ENCODE measurements around the gene KRT14. TPM values are rescaled to one million over a fixed set of nuclear protein-coding genes. Genes with fewer than 3 reads are reported as not detected.

KRT14 gene
- total RNA-seq, 4 donors from 2014 or later: 0.52 to 0.90 TPM; not detected in 2

GRCh38 chr17:41602524-41602923 is 15.8 kb upstream of the KRT14 start:
- intact Hi-C loops (cut with DNase I; ENCODE audit: low total_unique reads): no loop called here
- DNase-seq: no peak

GRCh38 chr17:41600318-41600717 is 13.6 kb upstream of the KRT14 start:
- Histone ChIP-seq H3K36me3 (no peaks in the 10 kb centered on the region), H3K4me1 (no peaks in the 10 kb centered on the region), H3K27ac (no peak overlapping the region), H3K9me3 (no peaks in the 10 kb centered on the region), H3K27me3 (no peaks in the 10 kb centered on the region), H3K4me3 (no peak overlapping the region)
- TF ChIP-seq POLR2A (IDR thresholded peaks at IDR 0.05): no peak
- no peak for TF ChIP-seq CTCF (IDR thresholded peaks at IDR 0.05)
- intact Hi-C loops (cut with DNase I; ENCODE audit: low total_unique reads): no loop called here
- no peak for DNase-seq

More at GRCh38 chr17:41602524-41602923, 15.8 kb upstream of the KRT14 start:
- no peaks in the 10 kb centered on the region for H3K36me3 ChIP-seq
- TF ChIP-seq POLR2A (IDR thresholded peaks at IDR 0.05) (no peak), CTCF (IDR thresholded peaks at IDR 0.05) (no peak)
- H3K9me3 ChIP-seq: peaks cover 0 to 9% of the 10 kb centered on the region in 2 donors
- no peak overlapping the region for H3K27ac ChIP-seq
- no peak overlapping the region for H3K4me3 ChIP-seq
- no peaks in the 10 kb centered on the region for H3K4me1 ChIP-seq
- H3K27me3 ChIP-seq: no peaks in the 10 kb centered on the region

DNA sequence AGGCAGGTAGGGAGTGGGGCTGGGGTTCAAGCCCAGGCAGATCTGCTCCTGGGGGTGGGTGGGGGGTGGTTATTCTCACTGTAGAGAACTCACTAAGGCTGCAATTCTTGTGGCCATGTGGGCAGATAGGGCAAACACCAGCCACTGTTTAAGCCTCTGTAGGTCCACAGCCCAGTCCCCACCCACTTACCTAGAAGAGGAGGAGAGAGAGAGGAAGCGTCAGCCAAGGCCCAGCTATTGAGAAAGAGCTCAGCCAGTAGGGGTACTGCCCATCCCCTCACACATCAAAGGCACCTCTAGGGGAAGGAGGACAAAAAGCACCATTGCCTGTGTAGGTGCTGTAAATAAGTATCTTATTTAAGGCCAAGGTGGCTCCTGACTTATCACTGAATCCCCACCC is 13.0 kb upstream of the KRT14 start:
- Histone ChIP-seq H3K4me1 (no peaks in the 10 kb centered on the region), H3K27ac (no peak overlapping the region), H3K36me3 (no peaks in the 10 kb centered on the region), H3K9me3 (no peaks in the 10 kb centered on the region), H3K27me3 (no peaks in the 10 kb centered on the region), H3K4me3 (no peak overlapping the region)
- DNase-seq: no peak
- no peak for TF ChIP-seq CTCF (IDR thresholded peaks at IDR 0.05)
- TF ChIP-seq POLR2A (IDR thresholded peaks at IDR 0.05): no peak
- intact Hi-C loops (cut with DNase I; ENCODE audit: low total_unique reads): no loop called here

GRCh38 chr17:41595585-41595984 is 8.9 kb upstream of the KRT14 start:
- H3K4me1 ChIP-seq: no peaks in the 10 kb centered on the region
- H3K9me3 ChIP-seq: no peaks in the 10 kb centered on the region
- intact Hi-C loops (cut with DNase I; ENCODE audit: low total_unique reads): no loop called here
- no peaks in the 10 kb centered on the region for H3K27me3 ChIP-seq
- TF ChIP-seq POLR2A (IDR thresholded peaks at IDR 0.05): no peak
- no peak for TF ChIP-seq CTCF (IDR thresholded peaks at IDR 0.05)
- H3K36me3 ChIP-seq: no peaks in the 10 kb centered on the region
- DNase-seq: no peak
- H3K4me3 ChIP-seq: no peak overlapping the region
- no peak overlapping the region for H3K27ac ChIP-seq

DNA sequence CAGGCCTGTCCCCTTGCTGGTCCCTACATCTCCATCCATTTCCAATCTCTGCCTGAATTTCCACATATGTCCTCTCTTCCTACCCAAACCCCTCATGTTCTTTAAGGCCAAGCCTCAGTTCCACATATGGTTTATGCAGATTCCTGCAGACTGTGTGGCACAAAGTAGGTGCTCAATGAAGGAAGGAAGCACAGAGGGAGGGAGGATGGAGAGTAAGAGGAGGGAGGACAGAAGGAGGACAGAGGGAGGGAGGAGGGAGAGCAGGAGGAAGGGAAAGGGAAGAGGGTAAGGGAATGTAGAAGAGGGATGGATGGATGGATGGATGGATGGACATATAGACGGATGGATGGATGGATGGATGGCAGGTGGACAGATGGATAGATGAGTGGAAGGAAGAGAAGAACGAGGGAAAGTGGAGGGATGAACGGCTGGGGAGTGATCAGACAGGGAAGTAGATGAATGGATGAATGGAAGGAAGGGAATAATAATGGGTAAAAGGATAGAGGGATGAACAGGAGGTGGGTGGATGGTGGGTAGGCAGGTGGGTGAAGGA is 7.7 kb upstream of the KRT14 start:
- H3K36me3 ChIP-seq: no peaks in the 10 kb centered on the region
- DNase-seq: no peak
- intact Hi-C loops (cut with DNase I; ENCODE audit: low total_unique reads): no loop called here
- H3K27ac ChIP-seq: no peak overlapping the region
- H3K4me3 ChIP-seq: no peak overlapping the region
- no peaks in the 10 kb centered on the region for H3K4me1 ChIP-seq
- no peaks in the 10 kb centered on the region for H3K27me3 ChIP-seq
- TF ChIP-seq CTCF (IDR thresholded peaks at IDR 0.05) (no peak), POLR2A (IDR thresholded peaks at IDR 0.05) (no peak)
- no peaks in the 10 kb centered on the region for H3K9me3 ChIP-seq
